ENCODE results near the gene RASSF7.
"Not testable (repeated sequence)": the region's sequence is repeated elsewhere in the genome, so short reads cannot be mapped to it uniquely, and the experiment has no call there.

RASSF7 gene

DNA sequence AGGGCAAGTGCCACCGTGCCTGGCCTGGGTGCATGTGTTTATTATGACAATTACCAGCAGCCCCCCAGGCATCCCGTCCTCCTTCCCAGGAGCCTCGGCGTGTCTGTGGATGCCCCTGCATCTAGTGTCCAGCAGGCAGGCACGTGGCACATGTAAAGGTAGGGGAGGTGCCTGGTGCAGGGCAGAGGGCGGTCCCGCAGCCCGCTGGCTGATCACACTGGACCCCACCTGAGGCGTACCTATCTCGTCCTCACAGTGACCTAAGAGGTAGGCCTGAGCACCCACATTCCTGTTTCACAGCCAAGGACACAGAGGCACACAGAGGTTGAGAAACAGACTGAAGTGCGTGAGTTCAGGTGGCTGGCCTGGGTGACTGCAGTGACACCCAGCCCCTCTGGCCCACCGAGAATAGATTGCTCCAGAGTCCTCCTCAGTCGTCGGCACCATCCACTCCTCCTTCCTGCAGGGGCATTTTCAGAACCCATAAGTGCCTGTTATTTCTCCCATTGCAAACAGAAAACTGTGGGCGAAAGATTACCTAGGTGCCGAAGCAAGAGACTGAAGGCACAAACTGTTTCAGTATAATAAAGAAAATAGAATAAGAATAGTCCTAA lies 12.5 kb downstream of the RASSF7 start:
- H3K27ac ChIP-seq: no peak overlapping the region
- TF ChIP-seq, protein P1, sequence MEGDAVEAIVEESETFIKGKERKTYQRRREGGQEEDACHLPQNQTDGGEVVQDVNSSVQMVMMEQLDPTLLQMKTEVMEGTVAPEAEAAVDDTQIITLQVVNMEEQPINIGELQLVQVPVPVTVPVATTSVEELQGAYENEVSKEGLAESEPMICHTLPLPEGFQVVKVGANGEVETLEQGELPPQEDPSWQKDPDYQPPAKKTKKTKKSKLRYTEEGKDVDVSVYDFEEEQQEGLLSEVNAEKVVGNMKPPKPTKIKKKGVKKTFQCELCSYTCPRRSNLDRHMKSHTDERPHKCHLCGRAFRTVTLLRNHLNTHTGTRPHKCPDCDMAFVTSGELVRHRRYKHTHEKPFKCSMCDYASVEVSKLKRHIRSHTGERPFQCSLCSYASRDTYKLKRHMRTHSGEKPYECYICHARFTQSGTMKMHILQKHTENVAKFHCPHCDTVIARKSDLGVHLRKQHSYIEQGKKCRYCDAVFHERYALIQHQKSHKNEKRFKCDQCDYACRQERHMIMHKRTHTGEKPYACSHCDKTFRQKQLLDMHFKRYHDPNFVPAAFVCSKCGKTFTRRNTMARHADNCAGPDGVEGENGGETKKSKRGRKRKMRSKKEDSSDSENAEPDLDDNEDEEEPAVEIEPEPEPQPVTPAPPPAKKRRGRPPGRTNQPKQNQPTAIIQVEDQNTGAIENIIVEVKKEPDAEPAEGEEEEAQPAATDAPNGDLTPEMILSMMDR (conservative IDR thresholded peaks at IDR 0.05): no peak

DNA sequence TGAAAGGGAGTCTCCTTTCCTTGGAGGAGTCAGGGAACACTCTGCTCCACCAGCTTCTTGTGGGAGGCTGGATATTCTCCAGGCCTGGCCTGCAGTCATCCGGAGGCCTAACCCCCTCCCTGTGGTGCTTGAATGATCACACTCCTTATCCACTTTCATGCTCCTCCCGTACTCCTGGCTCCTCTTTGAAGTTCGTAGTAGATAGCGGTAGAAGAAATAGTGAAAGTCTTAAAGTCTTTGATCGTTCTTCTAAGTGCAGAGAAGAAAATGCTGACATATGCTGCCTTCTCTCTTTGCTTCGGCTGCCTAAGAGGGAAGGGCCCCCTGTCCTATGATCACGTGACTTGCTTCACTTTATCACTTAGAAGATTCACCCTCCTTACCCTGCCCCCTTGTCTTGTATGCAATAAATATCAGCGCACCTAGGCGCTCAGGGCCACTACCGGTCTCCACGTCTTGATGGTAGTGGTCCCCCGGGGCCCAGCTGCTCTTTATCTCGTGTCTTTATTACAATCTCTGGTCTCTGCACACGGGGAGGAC lies 13.3 kb downstream of the RASSF7 start:
- H3K27ac ChIP-seq: not testable (repeated sequence)

DNA sequence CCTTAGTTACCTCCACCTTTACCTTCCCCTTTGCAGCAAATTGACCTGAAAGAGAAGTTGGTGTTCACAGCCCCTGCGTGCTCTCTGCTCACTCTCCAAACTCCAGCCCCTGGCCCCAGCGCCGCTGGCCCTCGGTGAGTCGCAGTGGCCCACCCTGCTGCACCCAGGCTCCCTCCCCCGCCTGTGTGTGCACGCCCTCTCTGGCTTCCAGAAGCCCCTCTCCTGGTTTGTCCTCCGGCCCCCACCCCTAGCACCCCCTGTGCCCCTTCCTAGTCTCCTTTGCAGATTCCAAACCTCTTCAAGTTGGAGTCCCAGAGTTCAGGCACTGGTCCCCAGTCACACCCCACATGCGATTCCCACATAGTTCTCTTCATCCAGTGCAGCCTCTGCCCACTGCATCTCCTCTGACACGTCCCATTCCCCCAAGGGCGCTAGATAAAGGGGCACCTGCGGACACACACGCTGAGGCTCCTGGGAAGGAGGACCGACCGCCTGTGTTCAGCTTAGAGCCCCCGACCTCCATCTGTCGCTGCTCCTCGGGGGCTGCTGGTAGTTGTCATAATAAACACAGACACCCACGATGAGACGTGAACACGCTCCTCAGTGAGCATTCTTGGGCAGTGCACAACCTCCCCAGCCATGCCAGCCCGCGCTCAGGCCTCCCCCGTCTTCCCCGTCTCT lies 14.0 kb downstream of the RASSF7 start:
- TF ChIP-seq, protein P1 (conservative IDR thresholded peaks at IDR 0.05): no peak
- H3K27ac ChIP-seq: peak overlapping the region; percentile 95

DNA sequence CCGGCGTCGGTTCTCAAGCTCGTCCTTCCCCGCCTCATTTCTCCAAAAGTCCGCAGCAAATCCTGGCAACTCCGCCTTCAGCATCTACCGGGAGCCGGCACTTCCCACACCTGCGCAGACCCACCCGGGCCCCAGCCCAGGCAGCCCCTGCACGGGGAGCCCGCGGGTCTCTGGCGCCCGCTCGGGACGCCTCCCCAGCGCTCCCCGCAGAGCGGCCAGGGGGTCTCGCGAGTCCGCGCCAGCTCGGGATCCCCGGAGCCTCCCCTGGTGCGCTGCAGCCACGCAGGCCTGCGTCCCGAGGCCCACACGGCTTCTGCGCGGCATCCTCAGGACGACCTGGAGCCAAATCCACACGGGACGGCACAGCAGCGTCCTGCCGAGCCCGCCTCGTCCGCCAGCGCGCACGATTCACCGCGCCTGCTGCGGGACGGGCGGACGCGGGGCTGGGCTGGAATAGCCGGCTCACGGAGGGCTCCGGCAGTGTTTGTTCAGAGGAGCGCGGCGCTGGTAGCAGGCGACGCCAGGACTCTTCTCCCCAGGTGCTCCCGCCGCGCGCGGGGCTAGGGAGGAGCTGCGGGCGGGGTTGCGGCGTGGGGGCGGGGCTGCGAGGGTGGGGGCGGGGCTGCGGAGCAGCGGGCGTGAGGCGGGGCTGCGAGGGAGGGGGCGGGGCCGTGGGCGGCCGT lies 14.7 kb downstream of the RASSF7 start:
- TF ChIP-seq, protein P1 (conservative IDR thresholded peaks at IDR 0.05): no peak

DNA sequence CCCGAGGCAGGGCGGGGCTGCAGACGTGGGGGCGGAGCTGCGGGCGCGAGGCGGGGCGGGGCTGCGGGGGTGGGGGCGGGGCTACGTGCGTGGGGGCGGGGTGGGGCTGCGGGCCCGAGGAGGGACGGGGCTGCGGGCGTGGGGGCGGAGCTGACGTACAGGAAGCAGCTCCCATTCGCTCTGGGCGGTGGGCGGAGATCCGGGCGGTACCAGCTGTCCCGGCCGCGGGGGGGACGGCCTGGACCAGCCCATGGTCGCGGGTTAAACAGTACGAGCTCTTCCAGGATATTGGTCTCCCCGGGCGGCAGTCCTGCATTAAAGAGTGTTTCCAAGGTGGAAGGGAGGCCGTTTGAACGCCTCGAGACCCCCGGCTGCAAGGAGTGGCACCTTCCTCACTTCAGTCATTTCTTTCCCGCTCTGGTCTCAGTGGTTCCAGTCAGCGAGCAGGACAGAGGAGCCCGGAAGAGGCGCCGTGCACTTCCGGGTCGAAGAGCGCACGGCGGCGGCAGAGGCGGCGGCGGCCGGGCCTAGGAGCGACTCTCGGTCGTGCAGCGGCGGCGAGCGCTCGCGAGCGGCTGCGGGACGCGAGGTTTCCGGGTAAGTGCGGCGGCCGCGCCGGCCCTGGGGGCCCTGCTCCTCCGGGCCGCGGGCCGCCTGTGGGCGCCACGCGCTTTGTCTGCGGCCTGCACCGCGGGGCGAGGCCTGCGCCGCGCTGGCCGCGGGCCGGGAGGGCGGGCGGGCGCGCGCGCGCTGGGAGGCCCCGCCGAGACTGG lies 15.4 kb downstream of the RASSF7 start, which contains the start of gene PHRF1:
TSS of gene PHRF1 (plus strand) at position 475 of the 773 bp plus-strand sequence. CDS start 5,043 bp downstream, outside the sequence.
- H3K27ac ChIP-seq: peak within 1 kb of the TSS; percentile 95
- TF ChIP-seq, protein P1 (conservative IDR thresholded peaks at IDR 0.05): no peak

More for the DNA sequence above, 14.7 kb downstream of the RASSF7 start:
- H3K27ac ChIP-seq: peak overlapping the region; percentile 95

DNA sequence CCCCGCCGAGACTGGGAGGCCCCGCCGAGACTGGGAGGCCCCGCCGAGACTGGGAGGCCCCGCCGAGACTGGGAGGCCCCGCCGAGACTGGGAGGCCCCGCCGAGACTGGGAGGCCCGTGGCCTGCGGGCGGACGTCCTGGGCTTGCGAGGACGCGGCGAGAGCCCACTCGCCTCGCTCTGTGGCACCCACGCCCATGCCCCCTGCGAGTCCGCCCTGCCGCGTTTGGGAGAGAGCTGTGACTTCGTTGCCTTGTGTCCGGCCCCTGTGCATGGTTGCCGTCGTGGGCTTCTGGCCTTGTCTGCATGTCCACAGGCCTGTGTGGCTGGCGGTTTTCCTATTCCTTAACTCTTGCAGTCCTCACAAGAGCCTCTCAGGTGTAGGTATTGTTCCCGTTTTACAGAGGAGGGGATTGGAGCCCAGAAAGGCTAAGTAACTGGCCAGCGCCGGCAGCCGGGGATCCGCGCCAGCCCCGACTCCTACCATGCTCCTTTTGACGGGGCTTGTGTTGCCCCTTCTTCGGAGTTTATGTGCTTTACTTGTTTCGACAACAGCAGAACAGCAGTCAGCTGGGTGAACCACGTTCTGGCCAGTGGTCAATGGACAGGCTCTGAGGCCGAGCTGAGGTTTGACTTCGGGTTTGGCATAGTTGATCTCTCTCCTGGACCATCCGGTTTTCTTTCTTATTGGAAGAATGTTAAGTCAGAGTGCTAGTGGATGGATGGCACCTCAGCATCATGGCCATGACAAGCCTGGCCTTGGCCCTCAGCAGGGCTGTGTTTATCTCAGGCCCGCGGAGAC lies 16.2 kb downstream of the RASSF7 start:
- H3K27ac ChIP-seq: peak overlapping the region; percentile 95
- TF ChIP-seq, protein P1 (conservative IDR thresholded peaks at IDR 0.05): no peak

DNA sequence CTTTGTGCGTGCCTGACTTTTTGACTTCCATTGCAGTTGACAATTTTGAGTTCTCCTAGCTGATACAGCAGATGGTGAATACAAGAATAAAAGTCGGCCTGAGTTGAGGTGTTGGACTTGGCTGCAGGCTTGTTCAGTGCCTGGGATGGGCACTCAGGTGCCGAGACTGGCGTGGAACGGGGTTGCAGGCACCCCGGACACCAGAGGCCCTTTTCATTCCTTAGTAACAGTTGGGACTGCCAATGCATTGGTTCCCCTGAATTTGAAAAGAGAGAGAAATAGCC lies 16.8 kb downstream of the RASSF7 start:
- TF ChIP-seq, protein P1 (conservative IDR thresholded peaks at IDR 0.05): no peak
- peak overlapping the region; percentile 95 for H3K27ac ChIP-seq
